H1 (cell line): Measurements from ENCODE around the gene RGS6. TPM values are rescaled to one million over a fixed set of nuclear protein-coding genes. Genes with fewer than 3 reads are reported as not detected.

Source experiments
- CTCF ChIA-PET: fragments of 300-600 bp; sonication (Branson Sonifier 250); formaldehyde crosslinking; loops from one replicate; lab custom pipeline; 2021; ENCODE audit not compliant: partially characterized antibody; lab: Charles Lee
- POLR2A ChIA-PET: fragments of 300-600 bp; sonication (Branson Sonifier 250); formaldehyde crosslinking; loops from one replicate; lab custom pipeline; 2021; ENCODE audit warnings: inconsistent platforms; ENCODE audit not compliant: partially characterized antibody; lab: Charles Lee
- DNase-seq, 2 experiments: peaks; one replicate each; pipeline versions ENCODE4 v3.0.0 to v3.0.0-alpha.2; 2010 to 2022; ENCODE audit warnings: low spot score in 2 of 2, low read depth in 1 of 2, mixed read lengths in 1 of 2
- FAIRE-seq: peaks from 2 replicates; lab custom pipeline; 2011; peaks lifted over from hg19 to GRCh38; lab: Jason Lieb, UNC
- H2AFZ ChIP-seq: 2 replicates; pipeline ENCODE4 v1.8.1; 2012; ENCODE audit warnings: low read length, inconsistent platforms
- H2AK5ac ChIP-seq: 2 replicates; pipeline ENCODE4 v1.6.1; 2013; ENCODE audit warnings: low read depth, low read length
- H2BK120ac ChIP-seq: replicated peaks from 2 replicates; pipeline ENCODE3; 2013; ENCODE audit warnings: low read depth, low read length, inconsistent platforms
- H2BK12ac ChIP-seq: 2 replicates; pipeline ENCODE4 v1.6.1; 2013; ENCODE audit warnings: low read depth, low read length
- H2BK15ac ChIP-seq: 2 replicates; pipeline ENCODE4 v1.6.1; 2013; ENCODE audit warnings: low read length
- H2BK20ac ChIP-seq: 2 replicates; pipeline ENCODE4 v1.6.1; 2013; ENCODE audit warnings: low read length
- H2BK5ac ChIP-seq: 2 replicates; pipeline ENCODE4 v1.6.1; 2013; ENCODE audit warnings: low read depth, low read length
- H3K14ac ChIP-seq: 2 replicates; pipeline ENCODE4 v1.6.1; 2013; ENCODE audit warnings: inconsistent platforms; ENCODE audit not compliant: insufficient read length
- H3K18ac ChIP-seq: 2 replicates; pipeline ENCODE4 v1.6.1; 2013; ENCODE audit warnings: low read length; ENCODE audit errors: extremely low read depth
- H3K23ac ChIP-seq: 2 replicates; pipeline ENCODE4 v1.6.1; 2013; ENCODE audit warnings: inconsistent platforms; ENCODE audit not compliant: insufficient read length
- H3K23me2 ChIP-seq: 2 replicates; pipeline ENCODE4 v1.6.1; 2013; ENCODE audit warnings: low read depth, low read length
- H3K27ac ChIP-seq: 2 replicates; pipeline ENCODE4 v1.6.1; 2011; ENCODE audit warnings: low read depth, low read length, inconsistent platforms
- H3K27me3 ChIP-seq, 4 experiments: replicated peaks in 1 of 4; 1 replicate in 1 of 4; 2 replicates in 3 of 4; pipeline versions ENCODE4 v1.6.1 to v1.8.1; 2011 to 2013; ENCODE audit warnings: low read length in 3 of 4, mild to moderate bottlenecking in 3 of 4, inconsistent platforms in 2 of 4, mixed read lengths in 2 of 4, moderate library complexity in 1 of 4; ENCODE audit not compliant: control insufficient read depth in 3 of 4, insufficient read depth in 3 of 4; ENCODE audit errors: extremely low read depth in 1 of 4
- H3K36me3 ChIP-seq, 4 experiments: 2 replicates each; pipeline versions ENCODE4 v1.6.1 to v1.8.1; 2011 to 2013; ENCODE audit warnings: mild to moderate bottlenecking in 4 of 4, low read length in 3 of 4, moderate library complexity in 2 of 4, control low read depth in 1 of 4, inconsistent platforms in 1 of 4; ENCODE audit not compliant: insufficient read depth in 4 of 4, control insufficient read depth in 2 of 4
- H3K4ac ChIP-seq: replicated peaks from 2 replicates; pipeline ENCODE3; 2013; ENCODE audit warnings: low read length, low read depth, mixed read lengths, inconsistent platforms; ENCODE audit not compliant: insufficient read length
- H3K4me1 ChIP-seq, 4 experiments: replicated peaks in 1 of 4; 1 replicate in 1 of 4; 2 replicates in 3 of 4; pipeline versions ENCODE4 v1.6.1 to v1.8.1; 2011 to 2013; ENCODE audit warnings: low read length in 3 of 4, inconsistent platforms in 2 of 4, mixed read lengths in 1 of 4; ENCODE audit not compliant: insufficient read depth in 4 of 4, control insufficient read depth in 3 of 4
- H3K4me2 ChIP-seq, 2 experiments: 2 replicates each; pipeline versions ENCODE4 v1.6.1 to v1.8.1; 2011 to 2013; ENCODE audit warnings: low read depth in 2 of 2, low read length in 2 of 2, control low read depth in 1 of 2, inconsistent platforms in 1 of 2, mild to moderate bottlenecking in 1 of 2; ENCODE audit not compliant: insufficient read depth in 1 of 2
- H3K4me3 ChIP-seq, 4 experiments: fragments of 200-600, 300-600 bp in 1 of 4; sonication (generic), shearing (Covaris generic), sonication (Bioruptor Twin) in 1 of 4; 2 replicates each; pipeline versions ENCODE4 v1.5.1 to v1.8.1; 2011 to 2016; ENCODE audit warnings: low read length in 4 of 4, low read depth in 3 of 4, control low read depth in 2 of 4, inconsistent platforms in 2 of 4, mild to moderate bottlenecking in 2 of 4, mixed read lengths in 1 of 4, moderate library complexity in 1 of 4; ENCODE audit not compliant: insufficient read depth in 2 of 4; ENCODE audit errors: extremely low read depth in 1 of 4
- H3K56ac ChIP-seq: replicated peaks from 2 replicates; pipeline ENCODE3; 2013; ENCODE audit warnings: low read depth, mild to moderate bottlenecking, mixed read lengths, low read length, inconsistent platforms; ENCODE audit not compliant: insufficient read length
- H3K79me1 ChIP-seq: 2 replicates; pipeline ENCODE4 v1.6.1; 2013; ENCODE audit warnings: low read depth, low read length, control low read depth
- H3K79me2 ChIP-seq, 2 experiments: 2 replicates each; pipeline versions ENCODE4 v1.6.1 to v1.8.1; 2012 to 2013; ENCODE audit warnings: low read length in 2 of 2, mild to moderate bottlenecking in 2 of 2, inconsistent platforms in 1 of 2; ENCODE audit not compliant: insufficient read depth in 2 of 2, control insufficient read depth in 1 of 2
- H3K9ac ChIP-seq, 4 experiments: replicated peaks in 1 of 4; 1 replicate in 1 of 4; 2 replicates in 3 of 4; pipeline versions ENCODE4 v1.6.1 to v1.8.1; 2011 to 2013; ENCODE audit warnings: low read depth in 3 of 4, low read length in 3 of 4, control low read depth in 2 of 4, mild to moderate bottlenecking in 2 of 4, moderate library complexity in 2 of 4, inconsistent platforms in 1 of 4; ENCODE audit errors: extremely low read depth in 1 of 4
- H3K9me3 ChIP-seq, 2 experiments: 2 replicates each; pipeline versions ENCODE4 v1.6.1 to v1.8.1; 2012 to 2013; ENCODE audit warnings: mild to moderate bottlenecking in 2 of 2, moderate library complexity in 2 of 2, control low read depth in 1 of 2, inconsistent platforms in 1 of 2, low read depth in 1 of 2, low read length in 1 of 2, mixed read lengths in 1 of 2; ENCODE audit not compliant: insufficient read depth in 2 of 2
- H4K20me1 ChIP-seq, 2 experiments: replicated peaks in 1 of 2; 2 replicates each; pipeline versions ENCODE3 to v1.8.1; 2011 to 2013; ENCODE audit warnings: inconsistent platforms in 2 of 2, low read length in 2 of 2, mild to moderate bottlenecking in 1 of 2; ENCODE audit not compliant: insufficient read depth in 2 of 2, control insufficient read depth in 1 of 2
- H4K5ac ChIP-seq: 2 replicates; pipeline ENCODE4 v1.6.1; 2013; ENCODE audit warnings: low read length, low read depth, mixed read lengths, inconsistent platforms; ENCODE audit not compliant: insufficient read length
- H4K8ac ChIP-seq: 2 replicates; pipeline ENCODE4 v1.8.0; 2013; ENCODE audit warnings: mild to moderate bottlenecking, moderate library complexity, low read length, inconsistent platforms; ENCODE audit not compliant: insufficient read depth; ENCODE audit errors: extremely low read depth
- H4K91ac ChIP-seq: replicated peaks from 2 replicates; pipeline ENCODE3; 2013; ENCODE audit warnings: low read length, mixed read lengths, inconsistent platforms; ENCODE audit not compliant: insufficient read length
- FOSL1 ChIP-seq: IDR thresholded peaks from 2 replicates; pipeline ENCODE4 v1.6.1; 2011; ENCODE audit warnings: mild to moderate bottlenecking, low read depth, low read length, moderate library complexity; ENCODE audit not compliant: insufficient read depth
- GABPA ChIP-seq: IDR thresholded peaks from 2 replicates; pipeline ENCODE4 v1.6.1; 2011; ENCODE audit warnings: mild to moderate bottlenecking, low read length, moderate library complexity, borderline replicate concordance; ENCODE audit not compliant: insufficient read depth
- POU5F1 ChIP-seq: IDR thresholded peaks from 2 replicates; pipeline ENCODE4 v1.6.1; 2011; ENCODE audit warnings: low read depth, mild to moderate bottlenecking, low read length, moderate library complexity
- RAD21 ChIP-seq, 2 experiments: IDR thresholded peaks in 1 of 2; conservative IDR thresholded peaks in 1 of 2; 2 replicates each; pipeline ENCODE4 v1.6.1; 2011; ENCODE audit warnings: low read depth in 2 of 2, low read length in 2 of 2, improper control_type of control experiment in 1 of 2, inconsistent platforms in 1 of 2, mild to moderate bottlenecking in 1 of 2, moderate library complexity in 1 of 2
- RXRA ChIP-seq: IDR thresholded peaks from 2 replicates; pipeline ENCODE4 v1.6.1; 2011; ENCODE audit warnings: low read depth, mild to moderate bottlenecking, low read length, moderate library complexity; ENCODE audit not compliant: insufficient read depth
- SIN3A ChIP-seq, 2 experiments: IDR thresholded peaks in 1 of 2; conservative IDR thresholded peaks in 1 of 2; 2 replicates each; pipeline ENCODE4 v1.6.1; 2011 to 2012; ENCODE audit warnings: low read length in 2 of 2, improper control_type of control experiment in 1 of 2, low read depth in 1 of 2, mild to moderate bottlenecking in 1 of 2
- SRF ChIP-seq: IDR thresholded peaks from 2 replicates; pipeline ENCODE4 v1.6.1; 2011; ENCODE audit warnings: mild to moderate bottlenecking, low read depth, low read length, moderate library complexity
- TBP ChIP-seq: IDR thresholded peaks from 2 replicates; pipeline ENCODE4 v1.6.1; 2011; ENCODE audit warnings: low read depth, low read length, improper control_type of control experiment
- USF2 ChIP-seq: IDR thresholded peaks from 2 replicates; pipeline ENCODE4 v1.6.1; 2011; ENCODE audit warnings: low read length, improper control_type of control experiment
- WGBS, 2 experiments: shearing (Covaris generic) in 1 of 2; methylation state at CpG; one replicate each; pipeline versions ENCODE4 v1.1.6 to v1.1.7; 2013 to 2015; ENCODE audit warnings: low lambda C conversion rate in 2 of 2, mixed read lengths in 2 of 2, inconsistent platforms in 1 of 2, low coverage in 1 of 2, missing lambda C conversion rate in 1 of 2; ENCODE audit not compliant: insufficient replicate concordance in 2 of 2, insufficient coverage in 1 of 2, insufficient read length in 1 of 2; ENCODE audit errors: extremely low coverage in 1 of 2, missing lambda C conversion rate in 1 of 2; 5-methylcytosine and 5-hydroxymethylcytosine counted together
- polyA plus RNA-seq, 7 experiments: library from polyadenylated mRNA; depleted of rRNA in 3 of 7; stranded (reverse) in 5 of 7; unstranded in 2 of 7; fragments of >200 nt in 5 of 7; fragments of 200-250 nt in 2 of 7; gene quantifications; 1 replicate in 5 of 7; 2 replicates in 1 of 7; 4 replicates in 1 of 7; pipeline versions ENCODE4 v1.2.1 to v1.2.3, GENCODE V29; 2011 to 2013; ENCODE audit warnings: missing spikeins in 2 of 7, mixed read lengths in 2 of 7
- total RNA-seq: library from RNA; stranded (reverse); fragmentation: NEBNext Ultra II Directional; extraction: Animal tissue kit (Norgen Biotek cat#: 25700); gene quantifications from 2 replicates; pipeline ENCODE4 v1.2.1, GENCODE V29; 2021

RGS6 gene
- total and polyA plus RNA-seq, 2 of the 8 experiments (the other 6 are each of a cell fraction or from before 2014, with no cell fraction given): 0.26 to 1.1 TPM

- DNase-seq (no peak), FAIRE-seq (no peak)
- Histone ChIP-seq H3K9me3 (no peaks in the 10 kb centered on the region), H3K27me3 (peaks cover 0 to 2% (median 0%) of the 10 kb centered on the region in 4 experiments; a peak in 1 of 7 replicates), H3K27ac (no peak overlapping the region), H4K91ac (no peak overlapping the region), H3K56ac (no peak overlapping the region), H2BK20ac (no peak overlapping the region), H3K36me3 (peaks cover 0 to 2% (median 0%) of the 10 kb centered on the region in 4 experiments; a peak in 1 of 8 replicates), H3K4me3 (no peak overlapping the region), H3K4me2 (no peak overlapping the region), H4K20me1 (no peaks in the 10 kb centered on the region), H2BK15ac (no peak overlapping the region), H3K4ac (no peak overlapping the region), H3K9ac (no peak overlapping the region), H3K14ac (no peak overlapping the region), H2BK120ac (no peak overlapping the region), H3K4me1 (no peaks in the 10 kb centered on the region), H2AK5ac (no peak overlapping the region), H3K23me2 (no peaks in the 10 kb centered on the region), H2AFZ (no peak overlapping the region), H3K18ac (no peak overlapping the region), H3K79me2 (no peaks in the 10 kb centered on the region), H4K5ac (no peak overlapping the region), H3K23ac (no peak overlapping the region), H2BK5ac (no peak overlapping the region), H4K8ac (no peak overlapping the region), H2BK12ac (no peak overlapping the region), H3K79me1 (no peaks in the 10 kb centered on the region)
- CTCF ChIA-PET: no interaction called here
- WGBS, 2 experiments: 89% methylated on average over 4 of the region's 4 CpGs; no CpG with 5 or more reads in 1 of the 2 experiments
- POLR2A ChIA-PET: no interaction called here
- TF ChIP-seq GABPA: no peak
- no peak for TF ChIP-seq RAD21 (IDR thresholded peaks at IDR 0.05 in 1 of 2, conservative IDR thresholded peaks at IDR 0.05 in 1 of 2; ENCODE audit: low read depth in 2 of 2, low read length in 2 of 2)
- TF ChIP-seq SRF: no peak
- no peak for TF ChIP-seq POU5F1
- no peak for TF ChIP-seq RXRA
- TF ChIP-seq SIN3A (conservative IDR thresholded peaks at IDR 0.05 in 1 of 2, IDR thresholded peaks at IDR 0.05 in 1 of 2; ENCODE audit: low read depth in 1 of 2, low read length in 2 of 2): no peak
- no peak for TF ChIP-seq TBP
- no peak for TF ChIP-seq FOSL1
- no peak for TF ChIP-seq USF2
Measured at GRCh38 chr14:72064501-72064900, 132.3 kb downstream of the RGS6 start.
